ENCODE results near the gene BMPER. TPM values are rescaled to one million over a fixed set of nuclear protein-coding genes. Genes with fewer than 3 reads are reported as not detected.

The BMPER gene
- total and polyA plus RNA-seq, 2 experiments from 2014 or later = 40.5 to 97.3 TPM

- Histone ChIP-seq H3K79me2 (ENCODE audit: insufficient read depth) (peaks cover 37% of the 10 kb centered on the region), H3K9ac (0 out of 2 replicates have a peak overlapping the region, but pooled peaks have one; percentile 23), H3K27ac (peak overlapping the region; percentile 83), H3K9me2 (ENCODE audit: insufficient read depth) (no peaks in the 10 kb centered on the region), H3K4me2 (ENCODE audit: unreplicated experiment) (peak overlapping the region; percentile 45), H3K9me3 (ENCODE audit: low read depth) (no peaks in the 10 kb centered on the region), H3K36me3 (ENCODE audit: low read depth) (peaks cover 9% of the 10 kb centered on the region), H3F3A (ENCODE audit: insufficient read depth) (peaks cover 27% of the 10 kb centered on the region), H4K20me1 (ENCODE audit: insufficient read depth) (no peaks in the 10 kb centered on the region), H2AFZ (no peak overlapping the region), H3K4me1 (ENCODE audit: insufficient read depth) (peaks cover 46% of the 10 kb centered on the region), H3K27me3 (replicated peaks; ENCODE audit: insufficient read depth) (no peaks in the 10 kb centered on the region), H3K4me3 (peak overlapping the region; percentile 41)
- no peak for TF ChIP-seq EZH2 (IDR thresholded peaks at IDR 0.05; ENCODE audit: insufficient read depth, poor library complexity, severe bottlenecking)
- no peak for TF ChIP-seq EZH2phosphoT487 (IDR thresholded peaks at IDR 0.05; ENCODE audit: insufficient read depth, low read depth)
- WGBS, 2 experiments (ENCODE audit: low coverage in 1 of 2, low lambda C conversion rate in 2 of 2, missing lambda C conversion rate in 2 of 2) = 2 to 4% methylated on average over 2 of the region's 2 CpGs
- peak; percentile 76 for DNase-seq
- in situ Hi-C loops (cut with MboI) = no loop called here
Observed at GRCh38 chr7:34042406-34042805, 137.1 kb downstream of the BMPER start.

- DNase-seq = peak; percentile 43
- 78 to 82% methylated on average over 4 of the region's 4 CpGs for WGBS, 2 experiments (ENCODE audit: low coverage in 1 of 2, low lambda C conversion rate in 2 of 2, missing lambda C conversion rate in 2 of 2)
- in situ Hi-C loops (cut with MboI) = no loop called here
Observed at GRCh38 chr7:34043461-34044305, 138.3 kb downstream of the BMPER start.

GRCh38 chr7:34044306-34044643 lies 138.9 kb downstream of the BMPER start:
- Histone ChIP-seq H3K27me3 (replicated peaks; ENCODE audit: insufficient read depth) (no peaks in the 10 kb centered on the region), H3K9me2 (ENCODE audit: insufficient read depth) (no peaks in the 10 kb centered on the region), H3K79me2 (ENCODE audit: insufficient read depth) (peaks cover 37% of the 10 kb centered on the region), H3K4me3 (peak overlapping the region; percentile 41), H2AFZ (no peak overlapping the region), H3K4me1 (ENCODE audit: insufficient read depth) (peaks cover 51% of the 10 kb centered on the region), H3K9ac (no peak overlapping the region), H3K4me2 (ENCODE audit: unreplicated experiment) (peak overlapping the region; percentile 45), H4K20me1 (ENCODE audit: insufficient read depth) (no peaks in the 10 kb centered on the region), H3K9me3 (ENCODE audit: low read depth) (no peaks in the 10 kb centered on the region), H3F3A (ENCODE audit: insufficient read depth) (peaks cover 43% of the 10 kb centered on the region), H3K36me3 (ENCODE audit: low read depth) (peaks cover 16% of the 10 kb centered on the region), H3K27ac (peak overlapping the region; percentile 19; the same call in 1 of the 2 replicates)
- in situ Hi-C loops (cut with MboI) = no loop called here
- WGBS, 2 experiments (ENCODE audit: low coverage in 1 of 2, low lambda C conversion rate in 2 of 2, missing lambda C conversion rate in 2 of 2) = 77 to 80% methylated on average over 2 of the region's 2 CpGs
- no peak for DNase-seq
- TF ChIP-seq EZH2phosphoT487 (IDR thresholded peaks at IDR 0.05; ENCODE audit: insufficient read depth, low read depth) (no peak), EZH2 (IDR thresholded peaks at IDR 0.05; ENCODE audit: insufficient read depth, poor library complexity, severe bottlenecking) (no peak)

More at GRCh38 chr7:34043461-34044305, 138.3 kb downstream of the BMPER start:
- TF ChIP-seq EZH2phosphoT487 (IDR thresholded peaks at IDR 0.05; ENCODE audit: insufficient read depth, low read depth) = no peak
- TF ChIP-seq EZH2 (IDR thresholded peaks at IDR 0.05; ENCODE audit: insufficient read depth, poor library complexity, severe bottlenecking) = no peak
- H3F3A ChIP-seq (ENCODE audit: insufficient read depth) = peaks cover 37% of the 10 kb centered on the region
- no peak overlapping the region for H2AFZ ChIP-seq
- H3K27ac ChIP-seq = peak overlapping the region; percentile 19; the same call in 1 of the 2 replicates
- H3K27me3 ChIP-seq (replicated peaks; ENCODE audit: insufficient read depth) = no peaks in the 10 kb centered on the region
- H3K4me1 ChIP-seq (ENCODE audit: insufficient read depth) = peaks cover 52% of the 10 kb centered on the region
- no peaks in the 10 kb centered on the region for H3K9me2 ChIP-seq (ENCODE audit: insufficient read depth)
- peak overlapping the region; percentile 41 for H3K4me3 ChIP-seq
- peak overlapping the region; percentile 45 for H3K4me2 ChIP-seq (ENCODE audit: unreplicated experiment)
- no peak overlapping the region; the same call in 1 of the 2 replicates for H3K9ac ChIP-seq
- H3K79me2 ChIP-seq (ENCODE audit: insufficient read depth) = peaks cover 37% of the 10 kb centered on the region
- H4K20me1 ChIP-seq (ENCODE audit: insufficient read depth) = no peaks in the 10 kb centered on the region
- H3K36me3 ChIP-seq (ENCODE audit: low read depth) = peaks cover 10% of the 10 kb centered on the region
- no peaks in the 10 kb centered on the region for H3K9me3 ChIP-seq (ENCODE audit: low read depth)

- TF ChIP-seq EZH2 (IDR thresholded peaks at IDR 0.05; ENCODE audit: insufficient read depth, poor library complexity, severe bottlenecking) (no peak), EZH2phosphoT487 (IDR thresholded peaks at IDR 0.05; ENCODE audit: insufficient read depth, low read depth) (no peak)
- in situ Hi-C loops (cut with MboI) = no loop called here
- no peak for DNase-seq
- peaks cover 22% of the 10 kb centered on the region for H3K36me3 ChIP-seq (ENCODE audit: low read depth)
- no peaks in the 10 kb centered on the region for H4K20me1 ChIP-seq (ENCODE audit: insufficient read depth)
- H3K4me3 ChIP-seq = no peak overlapping the region
- no peak overlapping the region for H2AFZ ChIP-seq
- peaks cover 50% of the 10 kb centered on the region for H3K4me1 ChIP-seq (ENCODE audit: insufficient read depth)
- no peaks in the 10 kb centered on the region for H3K9me2 ChIP-seq (ENCODE audit: insufficient read depth)
- peaks cover 46% of the 10 kb centered on the region for H3F3A ChIP-seq (ENCODE audit: insufficient read depth)
- WGBS, 2 experiments (ENCODE audit: low coverage in 1 of 2, low lambda C conversion rate in 2 of 2, missing lambda C conversion rate in 2 of 2) = 94 to 96% methylated on average over 7 of the region's 7 CpGs
- no peaks in the 10 kb centered on the region for H3K9me3 ChIP-seq (ENCODE audit: low read depth)
- H3K4me2 ChIP-seq (ENCODE audit: unreplicated experiment) = peak overlapping the region; percentile 45
- no peaks in the 10 kb centered on the region for H3K27me3 ChIP-seq (replicated peaks; ENCODE audit: insufficient read depth)
- H3K9ac ChIP-seq = no peak overlapping the region
- H3K79me2 ChIP-seq (ENCODE audit: insufficient read depth) = peaks cover 43% of the 10 kb centered on the region
- H3K27ac ChIP-seq = no peak overlapping the region
Observed at GRCh38 chr7:34044734-34045353, 139.5 kb downstream of the BMPER start.
